NCI-H82 treated with DMSO at 0.1 percent for 48 hours (cell line): ENCODE results near the gene SESN1.

ENCODE experiments used
- DNase-seq: peaks from one replicate; lab custom pipeline; 2025; ENCODE audit not compliant: unreplicated experiment; lab: John Stamatoyannopoulos, UW

The SESN1 gene

DNA sequence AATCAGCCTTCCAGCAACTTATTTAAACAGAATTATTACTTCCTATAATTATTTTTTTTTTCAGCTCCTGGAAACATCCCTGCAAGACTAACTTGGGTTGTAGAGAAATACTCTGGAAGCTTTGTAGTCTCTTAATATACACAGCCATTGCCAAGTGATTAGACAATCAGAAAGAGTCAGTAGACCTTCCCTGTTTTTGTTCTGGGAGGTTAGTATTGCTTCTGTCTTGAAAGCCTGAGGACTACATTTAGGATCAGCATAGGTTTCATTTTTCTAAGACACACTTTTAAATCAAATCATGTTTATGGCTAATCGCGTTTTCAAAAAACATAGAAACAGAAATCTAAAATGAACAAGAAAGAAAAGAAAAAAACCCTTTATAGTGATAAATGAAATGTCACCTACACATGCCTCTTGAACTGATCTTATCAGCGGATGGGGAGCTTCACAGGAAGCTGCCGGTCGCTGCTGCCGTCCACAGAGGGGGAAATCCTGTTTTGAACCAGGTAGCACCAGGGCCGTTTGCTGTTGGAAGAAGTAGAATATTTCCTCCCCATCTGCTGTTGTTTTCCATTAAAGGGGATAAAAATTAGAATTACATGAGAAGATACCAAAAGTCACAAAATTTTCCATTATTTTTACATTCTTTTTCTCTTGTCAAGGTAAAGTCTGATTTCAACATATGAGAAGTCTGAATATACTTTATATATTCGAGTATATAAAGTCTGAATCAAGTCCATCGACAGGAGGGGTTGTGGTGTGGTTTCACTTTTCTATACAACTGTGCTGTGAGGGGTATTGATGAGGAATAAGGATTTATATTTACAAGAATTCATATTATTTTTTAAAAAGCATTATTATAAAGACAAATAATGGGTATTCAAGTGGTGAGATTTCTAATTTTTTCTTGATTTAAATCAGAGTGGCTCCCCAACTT, 151.8 kb downstream of the SESN1 start:
- no peak for DNase-seq

DNA sequence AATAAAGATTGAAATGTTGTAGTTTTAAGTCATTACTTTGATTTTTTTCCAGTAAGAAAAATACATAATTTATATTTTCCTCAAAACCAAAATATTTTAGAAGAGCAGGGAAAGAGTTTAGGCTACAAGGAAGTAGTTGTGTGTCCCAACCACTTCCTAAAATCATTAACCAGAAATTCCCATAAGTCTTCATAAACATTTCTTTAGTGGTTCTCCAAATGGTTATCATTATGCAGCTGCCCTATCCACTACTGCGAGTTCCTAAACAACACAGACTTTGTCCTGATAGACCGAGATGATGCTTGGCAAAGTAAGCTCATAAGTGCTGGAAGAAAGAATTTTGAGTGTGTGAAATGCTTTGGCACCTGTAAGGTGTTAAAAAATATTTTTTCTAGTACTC, 152.8 kb downstream of the SESN1 start:
- DNase-seq, result no peak

DNA sequence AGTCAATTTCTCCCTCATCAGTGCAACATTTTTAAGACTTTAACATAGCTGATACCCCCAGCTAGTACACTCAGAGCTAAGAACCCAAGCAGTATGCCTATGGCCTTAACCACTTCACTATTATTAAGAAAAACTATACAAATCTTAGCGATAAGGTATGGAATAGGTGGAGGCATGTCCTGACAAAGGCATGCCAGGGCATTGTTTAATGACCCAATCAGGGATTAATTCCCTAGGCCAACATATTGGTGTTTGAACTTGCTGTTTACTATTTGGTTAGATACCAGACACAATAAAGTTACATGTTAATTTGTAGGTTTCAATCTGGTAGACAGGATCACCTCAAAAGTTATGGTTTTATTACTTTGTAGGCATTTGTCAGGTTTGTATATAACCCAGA, 153.4 kb downstream of the SESN1 start:
- DNase-seq, result no peak

DNA sequence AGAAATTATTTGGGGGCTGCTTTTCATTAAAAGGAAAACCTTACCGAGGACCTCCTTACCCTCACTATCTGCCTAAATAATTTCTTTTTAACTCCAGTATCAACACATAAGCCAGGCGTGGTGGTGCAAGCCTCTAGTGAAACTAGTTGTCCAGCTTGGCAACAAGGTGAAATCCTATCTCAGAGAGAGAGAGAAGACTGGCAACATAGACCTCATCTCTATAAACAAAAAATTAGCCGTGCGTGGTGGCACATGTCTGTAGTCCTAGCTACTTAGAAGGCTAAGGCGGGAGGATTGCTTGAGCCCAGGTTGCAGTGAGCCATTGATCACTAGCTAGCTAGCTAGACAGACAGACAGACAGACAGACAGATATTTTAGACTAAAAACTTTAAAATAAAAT, 153.9 kb downstream of the SESN1 start:
- DNase-seq, result no peak

DNA sequence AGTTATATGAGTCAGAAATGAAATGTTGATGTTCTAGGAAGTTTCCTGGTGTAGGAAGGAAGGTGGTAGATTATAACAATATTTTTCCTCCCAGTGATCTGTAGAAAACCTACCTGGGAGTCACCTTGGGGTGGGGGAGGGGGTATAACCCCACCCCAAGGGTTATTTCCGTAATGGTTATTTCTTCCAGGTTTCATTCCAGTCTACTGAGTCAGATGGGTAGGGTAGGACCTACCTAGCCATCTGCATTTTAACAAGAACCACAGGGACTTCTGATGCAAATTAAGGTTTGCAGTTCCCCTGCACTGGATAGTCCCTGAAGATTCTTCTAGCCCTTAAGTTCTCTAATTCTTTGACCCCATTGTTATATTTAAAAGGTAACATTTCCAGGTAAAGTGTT, 157.5 kb downstream of the SESN1 start:
- DNase-seq, result no peak
